ENCODE data around the gene ARHGAP42.

ARHGAP42 gene

DNA sequence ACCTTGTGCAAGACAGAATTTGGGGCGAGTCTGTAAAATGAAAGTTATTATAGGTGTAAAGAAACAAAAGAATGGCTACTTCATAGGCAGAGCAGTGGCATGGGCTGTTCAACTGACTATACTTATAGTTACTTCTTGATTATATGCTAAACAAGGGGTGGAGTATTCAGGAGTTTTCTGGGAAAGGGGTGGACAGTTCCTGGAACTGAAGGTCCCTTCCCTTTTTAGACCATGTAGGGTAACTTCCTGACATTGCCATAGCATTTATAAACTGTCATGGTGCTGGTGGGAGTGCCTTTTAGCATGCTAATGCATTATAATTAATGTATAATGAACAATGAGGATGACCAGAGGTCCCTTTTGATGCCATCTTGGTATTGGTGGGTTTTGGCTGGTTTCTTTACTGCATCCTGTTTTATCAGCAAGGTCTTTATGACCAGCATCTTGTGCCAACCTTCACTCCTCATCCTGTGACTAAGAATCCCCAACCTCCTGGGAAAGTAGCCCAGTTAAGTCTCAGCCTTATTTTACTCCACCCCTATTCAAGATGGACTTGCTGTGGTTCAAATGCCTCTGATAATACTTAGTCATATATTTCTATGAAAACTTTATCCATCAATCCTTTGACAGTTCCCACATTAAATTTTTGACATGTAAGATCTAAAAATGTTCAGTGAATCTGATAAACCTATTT lies 118.6 kb downstream of the ARHGAP42 start:
- no peak for DNase-seq

- DNase-seq, result no peak
These were observed 119.2 kb downstream of the ARHGAP42 start for GRCh38 chr11:100806296-100806695.

DNA sequence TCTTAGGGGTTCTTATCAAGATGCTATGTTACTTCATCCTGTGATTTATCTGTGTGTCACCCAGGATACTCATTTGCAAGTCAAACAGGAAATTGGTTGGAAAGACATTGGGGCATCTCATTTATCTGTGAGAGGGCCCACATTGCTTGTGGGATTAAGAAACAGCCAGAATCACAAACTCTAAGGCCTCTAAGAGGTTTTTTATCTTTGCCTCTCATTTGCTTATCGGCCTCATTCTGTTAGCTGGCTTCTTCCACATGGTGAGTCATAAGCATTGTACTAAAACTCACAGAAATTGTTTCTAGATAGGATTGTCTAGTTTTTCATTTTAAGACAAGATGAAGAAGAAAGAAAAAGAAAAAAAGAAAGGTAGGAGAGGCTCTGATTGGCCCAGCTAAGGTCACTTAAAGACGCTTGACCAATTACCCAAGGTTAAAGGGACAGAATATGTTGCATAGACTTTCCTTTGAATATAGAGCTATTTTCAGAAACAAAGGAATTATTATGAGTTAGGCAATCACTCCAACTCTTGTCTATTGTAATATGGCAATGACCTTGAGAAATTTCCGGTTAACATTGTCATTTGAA lies 121.9 kb downstream of the ARHGAP42 start:
- no peak for DNase-seq

- no peak for DNase-seq
These were observed 123.1 kb downstream of the ARHGAP42 start for GRCh38 chr11:100810146-100810545.

DNA sequence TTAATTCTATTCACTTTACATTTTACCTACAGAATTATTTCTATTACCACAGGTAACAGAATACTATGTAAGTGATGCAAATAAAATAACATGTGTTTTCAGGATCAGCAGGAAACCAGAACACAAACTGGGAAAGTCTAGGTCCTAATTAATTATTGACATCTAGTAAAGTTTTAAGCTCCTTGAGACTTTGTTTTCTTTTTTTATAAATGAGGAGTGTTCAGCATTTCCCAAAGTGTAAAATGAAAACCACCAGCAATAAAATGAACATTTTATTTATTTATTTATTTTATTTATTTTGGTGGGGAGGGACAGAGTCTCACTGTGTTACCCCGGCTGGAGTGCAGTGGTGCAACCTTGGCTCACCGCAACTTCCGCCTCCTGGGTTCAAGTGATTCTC lies 123.6 kb downstream of the ARHGAP42 start:
- DNase-seq, result no peak

DNA sequence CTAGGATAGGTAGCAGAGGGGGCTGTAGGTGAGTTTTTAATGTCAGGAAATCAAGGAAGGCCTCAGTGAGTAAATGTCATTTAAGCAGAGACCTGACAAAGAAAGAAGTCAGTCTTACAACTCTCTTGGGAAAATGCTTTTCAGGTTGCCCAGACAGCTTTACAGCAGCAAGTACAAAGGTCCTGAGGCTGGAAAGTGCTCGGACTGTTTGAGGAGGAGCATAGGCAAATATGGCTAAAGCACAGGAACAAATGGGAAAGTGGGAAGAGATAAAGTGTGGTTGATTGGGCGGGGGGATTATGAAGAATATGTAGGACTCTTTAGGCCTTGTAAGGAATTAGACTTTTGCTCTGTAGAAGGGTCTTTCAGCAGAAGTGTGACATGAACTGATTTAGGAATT lies 125.4 kb downstream of the ARHGAP42 start:
- DNase-seq, result no peak

DNA sequence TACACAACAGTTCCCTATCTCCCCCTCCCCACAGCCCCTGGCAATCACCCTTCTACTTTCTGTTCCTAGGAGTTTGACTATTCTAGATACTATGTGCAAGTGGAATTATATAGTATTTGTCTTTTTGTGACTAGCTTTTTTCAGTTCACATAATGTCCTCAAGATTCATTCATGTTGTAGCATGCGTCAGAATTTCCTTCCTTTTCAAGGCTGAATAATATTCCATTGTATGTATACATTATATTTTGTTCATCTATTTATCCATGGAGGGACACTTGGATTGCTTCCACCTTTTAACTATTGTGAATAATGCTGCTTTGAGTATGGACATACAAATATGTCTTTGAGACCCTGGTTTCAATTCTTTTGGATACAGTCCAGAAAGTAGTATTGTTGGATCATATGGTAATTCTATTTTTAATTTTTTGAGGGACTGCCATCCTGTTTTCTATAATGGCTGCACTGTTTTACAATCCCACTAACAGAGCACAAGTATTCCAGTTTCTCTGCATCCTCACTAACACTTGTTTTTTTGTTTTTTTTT lies 128.8 kb downstream of the ARHGAP42 start:
- no peak for DNase-seq

- DNase-seq, result no peak
These were observed 129.7 kb downstream of the ARHGAP42 start for GRCh38 chr11:100816823-100817222.

GRCh38 chr11:100817620-100818019 lies 130.5 kb downstream of the ARHGAP42 start:
- DNase-seq, result no peak

GRCh38 chr11:100820621-100821020 lies 133.5 kb downstream of the ARHGAP42 start:
- no peak for DNase-seq

- no peak for DNase-seq
These were observed 134.1 kb downstream of the ARHGAP42 start for GRCh38 chr11:100821198-100821597.

GRCh38 chr11:100823360-100823759 lies 136.3 kb downstream of the ARHGAP42 start:
- no peak for DNase-seq

DNA sequence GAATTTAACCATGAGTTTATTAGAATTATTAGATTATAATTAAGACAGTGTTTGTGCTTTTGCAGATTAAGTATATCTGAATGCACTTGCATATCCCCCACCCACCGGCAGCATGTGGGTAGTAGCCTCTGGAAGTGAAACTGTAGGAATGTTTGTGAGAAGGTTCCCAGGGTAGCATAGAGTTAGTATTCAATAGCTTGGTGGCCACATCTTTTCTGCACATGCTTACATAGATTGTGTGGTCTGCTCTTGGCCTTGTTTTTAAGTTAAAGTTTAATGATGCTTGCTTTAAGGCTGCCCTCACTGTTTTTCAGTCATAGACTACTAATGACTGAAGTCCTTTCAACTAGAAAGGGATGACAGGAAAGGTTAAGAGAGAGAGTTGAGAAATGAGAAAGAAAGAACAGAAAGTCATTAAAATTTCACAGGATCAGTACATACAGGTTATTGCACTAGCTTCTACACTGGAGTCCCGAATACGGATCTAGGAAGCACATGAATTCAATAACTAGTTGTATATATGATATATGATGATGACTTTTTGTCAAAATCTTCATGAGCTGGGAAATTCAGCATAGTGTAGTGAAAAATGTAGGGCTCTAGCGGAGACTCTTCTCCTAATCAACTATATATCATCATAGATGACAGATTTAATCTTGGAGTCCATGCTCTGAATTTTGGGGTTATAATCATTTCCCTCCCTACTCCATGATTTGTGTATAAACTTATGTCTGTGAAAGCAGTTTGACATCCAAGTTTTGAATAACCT lies 137.1 kb downstream of the ARHGAP42 start:
- DNase-seq, result no peak

DNA sequence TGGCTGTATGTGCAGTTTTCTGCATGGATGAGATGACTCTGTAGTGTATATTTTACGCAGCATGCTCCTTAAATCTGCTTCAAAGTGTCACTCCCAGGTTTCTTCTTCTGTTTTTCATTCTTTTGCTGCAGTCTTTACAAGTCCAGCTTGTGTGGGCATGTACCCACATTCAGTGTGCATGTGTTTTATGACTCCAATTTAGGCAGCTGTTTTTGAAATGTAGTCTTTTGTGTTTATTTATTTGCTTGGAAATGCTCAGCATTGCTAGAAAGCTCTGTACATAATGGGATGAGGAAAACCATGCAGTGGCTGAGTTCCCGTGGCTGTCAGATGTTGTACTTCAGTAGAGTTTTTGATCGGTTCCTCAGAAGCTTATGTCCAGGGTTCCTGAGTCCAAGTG lies 138.5 kb downstream of the ARHGAP42 start:
- no peak for DNase-seq

DNA sequence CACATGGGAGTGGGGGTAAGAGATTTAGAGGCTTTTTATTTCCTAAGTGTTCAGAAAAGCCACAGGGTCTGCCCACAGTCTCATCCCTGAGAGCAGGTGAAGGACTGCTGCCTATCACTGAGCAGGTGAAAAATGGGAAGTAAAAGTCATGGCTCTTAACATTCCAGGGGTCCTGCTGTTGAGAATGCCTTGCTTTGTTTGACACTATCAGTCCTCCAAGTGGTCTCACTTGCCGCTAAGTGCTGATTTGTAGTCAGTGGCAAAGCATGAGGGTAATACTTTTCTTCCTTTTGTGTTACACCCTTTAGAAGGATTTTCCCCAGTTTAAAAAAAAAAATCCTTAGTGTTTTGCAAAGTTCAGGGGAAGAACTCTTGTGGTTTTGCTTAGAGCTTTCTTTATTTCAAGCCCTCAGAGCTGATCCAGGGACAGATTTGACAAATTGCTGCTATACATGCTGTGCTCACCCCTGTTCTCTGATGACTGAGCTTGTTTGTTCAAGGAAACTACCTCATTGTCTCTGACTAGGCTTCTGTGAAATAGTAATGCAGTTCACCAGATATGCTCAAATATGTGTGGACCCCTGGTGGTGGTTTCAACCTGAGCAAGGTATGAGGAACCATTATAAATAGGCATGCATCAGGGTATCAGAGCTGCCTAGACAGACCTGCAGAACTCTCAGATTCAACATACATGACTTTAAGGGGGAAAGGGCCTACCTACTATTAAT lies 141.0 kb downstream of the ARHGAP42 start:
- no peak for DNase-seq

- no peak for DNase-seq
These were observed 143.2 kb downstream of the ARHGAP42 start for GRCh38 chr11:100830274-100830673.

GRCh38 chr11:100830978-100831732 lies 144.1 kb downstream of the ARHGAP42 start:
- no peak for DNase-seq

- DNase-seq, result no peak
These were observed 144.9 kb downstream of the ARHGAP42 start for GRCh38 chr11:100831929-100832494.

- DNase-seq, result no peak
These were observed 145.7 kb downstream of the ARHGAP42 start for GRCh38 chr11:100832829-100833228.

- no peak for DNase-seq
These were observed 146.2 kb downstream of the ARHGAP42 start for GRCh38 chr11:100833276-100833675.

- DNase-seq, result no peak
These were observed 148.8 kb downstream of the ARHGAP42 start for GRCh38 chr11:100835854-100836253.

- no peak for DNase-seq
These were observed 150.2 kb downstream of the ARHGAP42 start for GRCh38 chr11:100837311-100837710.

Measured in stimulated activated CD4-positive, alpha-beta T cell treated with anti-CD3 and anti-CD28 coated beads, Interleukin-2, amount 100 ng/mL, for 48 hours (primary cell).